T-helper 1 cell treated with Interleukin-12 subunit alpha and Interleukin-12 subunit beta and Interleukin-4 antibody, amounts not matched to agents 30 μg/mL and 1 μg/mL, for 36 hours (primary cell): ENCODE data around the gene PSMD10.
A peak's percentile ranks its signal among the peaks of the same experiment; 100 is the strongest.

Experiments
- H3K27ac Mint-ChIP-seq: one replicate; pipeline ENCODE4 v1.8.0; 2021; ENCODE audit warnings: mild to moderate bottlenecking, mixed read lengths
- H3K27me3 Mint-ChIP-seq: one replicate; pipeline ENCODE4 v1.8.0; 2021; ENCODE audit warnings: low read depth, mixed read lengths
- H3K36me3 Mint-ChIP-seq: one replicate; pipeline ENCODE4 v1.8.0; 2021; ENCODE audit warnings: low read depth, mixed read lengths
- H3K4me1 Mint-ChIP-seq: one replicate; pipeline ENCODE4 v1.8.0; 2021; ENCODE audit warnings: low read depth, mixed read lengths
- H3K4me3 Mint-ChIP-seq: one replicate; pipeline ENCODE4 v1.8.0; 2021; ENCODE audit warnings: mild to moderate bottlenecking, moderate library complexity, mixed read lengths
- H3K9me3 Mint-ChIP-seq: one replicate; pipeline ENCODE4 v1.8.0; 2021; ENCODE audit warnings: mixed read lengths

The PSMD10 gene

GRCh38 chrX:108091264-108091877 is at the start of gene PSMD10, which contains the start of gene ATG4A:
Gene PSMD10 (minus strand): TSS chrX:108091542. CDS start chrX:108091520, 22 bp downstream.
Gene ATG4A (plus strand): TSS chrX:108091778. CDS start chrX:108091827, 49 bp downstream.
- H3K9me3 Mint-ChIP-seq: no peaks in the 10 kb centered on the region
- no peak within 1 kb of the TSS for H3K27ac Mint-ChIP-seq
- H3K36me3 Mint-ChIP-seq: no peaks in the 10 kb centered on the region
- H3K4me1 Mint-ChIP-seq: peaks cover 17% of the 10 kb centered on the region
- no peak within 1 kb of the TSS for H3K4me3 Mint-ChIP-seq
- no peaks in the 10 kb centered on the region for H3K27me3 Mint-ChIP-seq

- no peaks in the 10 kb centered on the region for H3K9me3 Mint-ChIP-seq
- H3K36me3 Mint-ChIP-seq: peaks cover 19% of the 10 kb centered on the region
- no peak overlapping the region for H3K27ac Mint-ChIP-seq
- no peaks in the 10 kb centered on the region for H3K4me1 Mint-ChIP-seq
- H3K4me3 Mint-ChIP-seq: no peak overlapping the region
- H3K27me3 Mint-ChIP-seq: no peaks in the 10 kb centered on the region
Observed at GRCh38 chrX:108138814-108139702, 47.7 kb upstream of the PSMD10 start.

GRCh38 chrX:108134724-108135123 is 43.4 kb upstream of the PSMD10 start:
- Mint-ChIP-seq H3K36me3 (peaks cover 33% of the 10 kb centered on the region), H3K27ac (no peak overlapping the region), H3K4me3 (no peak overlapping the region), H3K9me3 (no peaks in the 10 kb centered on the region), H3K27me3 (no peaks in the 10 kb centered on the region), H3K4me1 (no peaks in the 10 kb centered on the region)

- H3K4me3 Mint-ChIP-seq: no peak overlapping the region
- no peak overlapping the region for H3K27ac Mint-ChIP-seq
- peaks cover 33% of the 10 kb centered on the region for H3K36me3 Mint-ChIP-seq
- H3K9me3 Mint-ChIP-seq: no peaks in the 10 kb centered on the region
- H3K27me3 Mint-ChIP-seq: no peaks in the 10 kb centered on the region
- H3K4me1 Mint-ChIP-seq: no peaks in the 10 kb centered on the region
Observed at GRCh38 chrX:108132876-108133275, 41.5 kb upstream of the PSMD10 start.

- Mint-ChIP-seq H3K27me3 (no peaks in the 10 kb centered on the region), H3K4me1 (no peaks in the 10 kb centered on the region), H3K4me3 (no peak overlapping the region), H3K36me3 (peaks cover 32% of the 10 kb centered on the region), H3K9me3 (no peaks in the 10 kb centered on the region), H3K27ac (no peak overlapping the region)
Observed at GRCh38 chrX:108132034-108132433, 40.7 kb upstream of the PSMD10 start.

GRCh38 chrX:108131471-108131870 is 40.1 kb upstream of the PSMD10 start:
- Mint-ChIP-seq H3K4me1 (no peaks in the 10 kb centered on the region), H3K9me3 (no peaks in the 10 kb centered on the region), H3K27me3 (no peaks in the 10 kb centered on the region), H3K27ac (no peak overlapping the region), H3K4me3 (no peak overlapping the region), H3K36me3 (peaks cover 30% of the 10 kb centered on the region)

- Mint-ChIP-seq H3K4me1 (no peaks in the 10 kb centered on the region), H3K36me3 (peaks cover 30% of the 10 kb centered on the region), H3K9me3 (no peaks in the 10 kb centered on the region), H3K27ac (no peak overlapping the region), H3K27me3 (no peaks in the 10 kb centered on the region), H3K4me3 (no peak overlapping the region)
Observed at GRCh38 chrX:108130889-108131288, 39.5 kb upstream of the PSMD10 start.

GRCh38 chrX:108127152-108127551 is 35.8 kb upstream of the PSMD10 start:
- Mint-ChIP-seq H3K27ac (no peak overlapping the region), H3K36me3 (peaks cover 23% of the 10 kb centered on the region), H3K4me3 (no peak overlapping the region), H3K4me1 (peaks cover 2% of the 10 kb centered on the region), H3K9me3 (no peaks in the 10 kb centered on the region), H3K27me3 (no peaks in the 10 kb centered on the region)

- Mint-ChIP-seq H3K4me1 (peaks cover 2% of the 10 kb centered on the region), H3K27ac (no peak overlapping the region), H3K27me3 (no peaks in the 10 kb centered on the region), H3K4me3 (no peak overlapping the region), H3K9me3 (no peaks in the 10 kb centered on the region), H3K36me3 (peaks cover 21% of the 10 kb centered on the region)
Observed at GRCh38 chrX:108126661-108127060, 35.3 kb upstream of the PSMD10 start.

- no peak overlapping the region for H3K4me3 Mint-ChIP-seq
- H3K36me3 Mint-ChIP-seq: peaks cover 8% of the 10 kb centered on the region
- H3K4me1 Mint-ChIP-seq: peaks cover 2% of the 10 kb centered on the region
- no peaks in the 10 kb centered on the region for H3K9me3 Mint-ChIP-seq
- H3K27ac Mint-ChIP-seq: peak overlapping the region; percentile 24
- no peaks in the 10 kb centered on the region for H3K27me3 Mint-ChIP-seq
Observed at GRCh38 chrX:108123591-108124366, 32.4 kb upstream of the PSMD10 start.

- Mint-ChIP-seq H3K4me1 (peaks cover 2% of the 10 kb centered on the region), H3K4me3 (no peak overlapping the region), H3K27me3 (no peaks in the 10 kb centered on the region), H3K9me3 (no peaks in the 10 kb centered on the region), H3K36me3 (peaks cover 6% of the 10 kb centered on the region), H3K27ac (no peak overlapping the region)
Observed at GRCh38 chrX:108122748-108123147, 31.4 kb upstream of the PSMD10 start.

GRCh38 chrX:108121291-108121690 is 29.9 kb upstream of the PSMD10 start:
- H3K27me3 Mint-ChIP-seq: no peaks in the 10 kb centered on the region
- peaks cover 2% of the 10 kb centered on the region for H3K4me1 Mint-ChIP-seq
- H3K4me3 Mint-ChIP-seq: no peak overlapping the region
- H3K36me3 Mint-ChIP-seq: peaks cover 3% of the 10 kb centered on the region
- no peaks in the 10 kb centered on the region for H3K9me3 Mint-ChIP-seq
- H3K27ac Mint-ChIP-seq: no peak overlapping the region

GRCh38 chrX:108117988-108118387 is 26.6 kb upstream of the PSMD10 start:
- H3K4me3 Mint-ChIP-seq: no peak overlapping the region
- no peak overlapping the region for H3K27ac Mint-ChIP-seq
- H3K27me3 Mint-ChIP-seq: no peaks in the 10 kb centered on the region
- peaks cover 2% of the 10 kb centered on the region for H3K4me1 Mint-ChIP-seq
- H3K9me3 Mint-ChIP-seq: no peaks in the 10 kb centered on the region
- no peaks in the 10 kb centered on the region for H3K36me3 Mint-ChIP-seq

GRCh38 chrX:108114541-108114940 is 23.2 kb upstream of the PSMD10 start:
- H3K27ac Mint-ChIP-seq: no peak overlapping the region
- H3K36me3 Mint-ChIP-seq: no peaks in the 10 kb centered on the region
- no peak overlapping the region for H3K4me3 Mint-ChIP-seq
- H3K9me3 Mint-ChIP-seq: no peaks in the 10 kb centered on the region
- peaks cover 2% of the 10 kb centered on the region for H3K4me1 Mint-ChIP-seq
- H3K27me3 Mint-ChIP-seq: no peaks in the 10 kb centered on the region
